SK-N-SH (cell line): ENCODE data around the gene RSKR. TPM values are rescaled to one million over a fixed set of nuclear protein-coding genes. Genes with fewer than 3 reads are reported as not detected.
"Not testable (repeated sequence)": the region's sequence is repeated elsewhere in the genome, so short reads cannot be mapped to it uniquely, and the experiment has no call there.

Source experiments
- CTCF ChIA-PET: fragments of 300-600, 350-600 bp; formaldehyde crosslinking; extraction: SDS; loops from one replicate; lab custom pipeline; 2021; lab: Yijun Ruan, JAX
- POLR2A ChIA-PET: fragments of 350-600 bp; sonication (Branson Sonifier 250); formaldehyde crosslinking; extraction: SDS; loops from one replicate; lab custom pipeline; 2020; ENCODE audit warnings: antibody characterized with exemption, inconsistent platforms; lab: Yijun Ruan, JAX
- DNase-seq: peaks from one replicate; pipeline ENCODE4 v3.0.0; 2012
- H2AFZ ChIP-seq: fragments of 200-600 bp; sonication (generic); 2 replicates; pipeline ENCODE4 v1.8.1; 2016; ENCODE audit warnings: antibody characterized with exemption, mild to moderate bottlenecking, low read depth
- H3F3A ChIP-seq: fragments of 200-600 bp; sonication (generic); replicated peaks from 2 replicates; pipeline ENCODE3; 2016; ENCODE audit warnings: antibody characterized with exemption, mild to moderate bottlenecking; ENCODE audit not compliant: insufficient read depth
- H3K27ac ChIP-seq, 2 experiments: fragments of 200-500 bp in 1 of 2; fragments of 200-600 bp in 1 of 2; sonication (Bioruptor generic) in 1 of 2; sonication (generic), shearing (Covaris generic) in 1 of 2; 2 replicates each; pipeline versions ENCODE4 v1.5.1 to v1.6.1; 2014 to 2016; ENCODE audit warnings: low read depth in 2 of 2, inconsistent platforms in 1 of 2, low read length in 1 of 2, mild to moderate bottlenecking in 1 of 2, mixed read lengths in 1 of 2
- H3K27me3 ChIP-seq: fragments of 200-600 bp; sonication (generic), shearing (Covaris generic); 2 replicates; pipeline ENCODE4 v1.6.1; 2016; ENCODE audit warnings: mixed run types; ENCODE audit not compliant: insufficient read depth
- H3K36me3 ChIP-seq, 2 experiments: fragments of 200-500 bp in 1 of 2; fragments of 200-600 bp in 1 of 2; sonication (Bioruptor generic) in 1 of 2; sonication (generic) in 1 of 2; replicated peaks in 1 of 2; 2 replicates each; pipeline versions ENCODE3 to v1.5.1; 2014 to 2016; ENCODE audit warnings: low read length in 1 of 2, mild to moderate bottlenecking in 1 of 2; ENCODE audit not compliant: insufficient read depth in 2 of 2, control insufficient read depth in 1 of 2
- H3K4me1 ChIP-seq, 2 experiments: fragments of 200-500 bp in 1 of 2; fragments of 200-600 bp in 1 of 2; sonication (Bioruptor generic) in 1 of 2; sonication (generic), shearing (Covaris generic) in 1 of 2; 2 replicates each; pipeline versions ENCODE4 v1.5.1 to v1.6.1; 2014 to 2016; ENCODE audit warnings: low read depth in 1 of 2, low read length in 1 of 2, mixed run types in 1 of 2; ENCODE audit not compliant: insufficient read depth in 2 of 2, control insufficient read depth in 1 of 2
- H3K4me2 ChIP-seq: fragments of 200-600 bp; sonication (generic), shearing (Covaris generic); 2 replicates; pipeline ENCODE4 v1.6.1; 2017; ENCODE audit warnings: mixed run types
- H3K4me3 ChIP-seq, 2 experiments: fragments of 200-500 bp in 1 of 2; fragments of 200-600 bp in 1 of 2; sonication (Bioruptor generic) in 1 of 2; sonication (generic), shearing (Covaris generic) in 1 of 2; 2 replicates each; pipeline versions ENCODE4 v1.5.1 to v1.8.1; 2014 to 2016; ENCODE audit warnings: low read depth in 2 of 2, inconsistent platforms in 1 of 2, low read length in 1 of 2, mild to moderate bottlenecking in 1 of 2, mixed read lengths in 1 of 2, moderate library complexity in 1 of 2
- H3K79me2 ChIP-seq: fragments of 200-600 bp; sonication (generic); 2 replicates; pipeline ENCODE4 v1.8.1; 2017; ENCODE audit warnings: mild to moderate bottlenecking; ENCODE audit not compliant: insufficient read depth
- H3K9ac ChIP-seq: fragments of 200-600 bp; sonication (generic); 2 replicates; pipeline ENCODE4 v1.6.1; 2017; ENCODE audit warnings: mixed run types
- H3K9me2 ChIP-seq: fragments of 200-600 bp; sonication (generic); 2 replicates; pipeline ENCODE4 v1.6.1; 2017; ENCODE audit warnings: mixed run types
- H3K9me3 ChIP-seq: fragments of 200-600 bp; sonication (generic); 2 replicates; pipeline ENCODE4 v1.6.1; 2017; ENCODE audit warnings: mixed run types, mild to moderate bottlenecking, moderate library complexity
- H4K20me1 ChIP-seq: fragments of 200-600 bp; sonication (generic); 2 replicates; pipeline ENCODE4 v1.6.1; 2017; ENCODE audit warnings: mild to moderate bottlenecking, mixed run types; ENCODE audit not compliant: insufficient read depth
- CHD2 ChIP-seq: fragments of 150-350 bp; IDR thresholded peaks from 2 replicates; pipeline ENCODE4 v1.6.1; 2018; ENCODE audit warnings: low read length; ENCODE audit not compliant: partially characterized antibody
- CTCF ChIP-seq: fragments of 200-600 bp; sonication (generic); IDR thresholded peaks from 2 replicates; pipeline ENCODE4 v1.6.1; 2017; ENCODE audit warnings: antibody characterized with exemption, mild to moderate bottlenecking, moderate library complexity
- ELF1 ChIP-seq: IDR thresholded peaks from 2 replicates; pipeline ENCODE4 v1.4.0; 2012
- EP300 ChIP-seq, 2 experiments: IDR thresholded peaks; 2 replicates each; pipeline versions ENCODE4 v1.4.0 to v1.6.1; 2012; ENCODE audit warnings: borderline replicate concordance in 1 of 2, low read depth in 1 of 2, low read length in 1 of 2
- GATA2 ChIP-seq: sonication (generic); formaldehyde crosslinking; IDR thresholded peaks from 2 replicates; pipeline ENCODE4 v1.5.0; 2020; ENCODE audit warnings: mild to moderate bottlenecking, missing genetic modification reagents
- MEF2A ChIP-seq: IDR thresholded peaks from 2 replicates; pipeline ENCODE4 v1.4.0; 2012; ENCODE audit warnings: low read depth, borderline replicate concordance
- MXI1 ChIP-seq: IDR thresholded peaks from 2 replicates; pipeline ENCODE4 v1.6.1; 2012; ENCODE audit warnings: mild to moderate bottlenecking, low read depth, low read length, improper control_type of control experiment
- RAD21 ChIP-seq: IDR thresholded peaks from 2 replicates; pipeline ENCODE4 v1.6.1; 2012; ENCODE audit warnings: mild to moderate bottlenecking, low read length
- TEAD4 ChIP-seq: IDR thresholded peaks from 2 replicates; pipeline ENCODE4 v1.4.0; 2012; ENCODE audit warnings: mild to moderate bottlenecking, borderline replicate concordance; ENCODE audit not compliant: insufficient read depth
- WGBS: methylation state at CpG from one replicate; pipeline ENCODE4 v1.1.6; 2017; ENCODE audit warnings: low lambda C conversion rate; 5-methylcytosine and 5-hydroxymethylcytosine counted together
- polyA plus RNA-seq, 3 experiments: library from polyadenylated mRNA; depleted of rRNA; stranded (reverse); fragments of >200 nt; gene quantifications; 2 replicates each; pipeline ENCODE4 v1.2.3, GENCODE V29; 2012

The RSKR gene
- polyA plus RNA-seq, 1 of the 3 experiments (the other 2 are of a cell fraction) = 7.9 TPM

- ChIA-PET CTCF (interaction anchor here (1.1 to 1.4 kb wide), 3 partner anchors 16 to 36 kb away, joined by 3 to 5 read pairs (median 4); no protein-coding TSS in a partner anchor), POLR2A (interaction anchor here (1.1 kb wide), 1 partner anchor 13 kb away, joined by 3 read pairs; no protein-coding TSS in a partner anchor)
- Histone ChIP-seq H4K20me1 (no peaks in the 10 kb centered on the region), H3K4me1 (peaks cover 0 to 36% of the 10 kb centered on the region in 2 experiments; a peak in 3 of 4 replicates), H3K36me3 (peaks cover 12 to 41% of the 10 kb centered on the region in 2 experiments), H3K27ac (peak within 1 kb of the TSS in 1 of 2 experiments; percentile 77; a peak in 2 of 4 replicates), H3K9me3 (no peaks in the 10 kb centered on the region), H2AFZ (no peak within 1 kb of the TSS), H3K9me2 (no peaks in the 10 kb centered on the region), H3F3A (peaks cover 19% of the 10 kb centered on the region), H3K4me3 (peak within 1 kb of the TSS in 1 of 2 experiments; percentile 24; a peak in 1 of 4 replicates), H3K79me2 (no peaks in the 10 kb centered on the region), H3K9ac (no peak within 1 kb of the TSS), H3K27me3 (no peaks in the 10 kb centered on the region), H3K4me2 (no peak within 1 kb of the TSS)
- TF ChIP-seq MEF2A = no peak
- peak; percentile 64 for TF ChIP-seq MXI1
- DNase-seq = peak; percentile 97
- WGBS = 41% methylated on average over 10 of the region's 26 CpGs
Measured at GRCh38 chr17:28576758-28577465, 37.1 kb downstream of the RSKR start, which contains the start of gene ALDOC. ALDOC (minus strand) TSS chr17:28576895; CDS start chr17:28575532, 1,363 bp downstream.

GRCh38 chr17:28576016-28576415 is 38.0 kb downstream of the RSKR start:
- CTCF ChIA-PET = interaction anchor here (0.7 to 1.7 kb wide), 9 partner anchors 10 to 175 kb away, joined by 3 to 19 read pairs (median 3); no protein-coding TSS in a partner anchor
- H2AFZ ChIP-seq, DNase-seq, H3K9ac ChIP-seq, H3K79me2 ChIP-seq, H3K4me2 ChIP-seq, H3K9me2 ChIP-seq, POLR2A ChIA-PET, H3K27me3 ChIP-seq, H4K20me1 ChIP-seq, H3K9me3 ChIP-seq: not testable (repeated sequence)
- Histone ChIP-seq H3K4me1 (peaks cover 0 to 36% of the 10 kb centered on the region in 2 experiments; a peak in 3 of 4 replicates), H3F3A (peaks cover 19% of the 10 kb centered on the region), H3K27ac (peak overlapping the region in 1 of 2 experiments; percentile 67; a peak in 2 of 4 replicates), H3K36me3 (peaks cover 12 to 38% of the 10 kb centered on the region in 2 experiments), H3K4me3 (peak overlapping the region in 1 of 2 experiments; percentile 6; a peak in 1 of 4 replicates)
- 79% methylated on average over 3 of the region's 3 CpGs for WGBS

- Histone ChIP-seq H3K79me2 (peaks cover 8% of the 10 kb centered on the region), H3K9me2 (no peaks in the 10 kb centered on the region), H2AFZ (no peak overlapping the region), H3F3A (peaks cover 14% of the 10 kb centered on the region), H3K4me3 (no peak overlapping the region; a peak in 1 of 4 replicates), H3K9me3 (no peaks in the 10 kb centered on the region), H3K9ac (no peak overlapping the region), H3K4me2 (no peak overlapping the region), H3K27ac (peak overlapping the region in 1 of 2 experiments; percentile 67; a peak in 2 of 4 replicates), H3K36me3 (peaks cover 12 to 31% of the 10 kb centered on the region in 2 experiments), H3K27me3 (no peaks in the 10 kb centered on the region), H3K4me1 (peaks cover 0 to 36% of the 10 kb centered on the region in 2 experiments; a peak in 3 of 4 replicates), H4K20me1 (no peaks in the 10 kb centered on the region)
- DNase-seq = peak; percentile 76
- CTCF ChIA-PET = interaction anchor here (0.7 to 1.7 kb wide), 11 partner anchors 9 to 175 kb away, joined by 3 to 19 read pairs (median 3); no protein-coding TSS in a partner anchor
- 82% methylated on average over 10 of the region's 14 CpGs for whole genome bisulfite sequencing
- POLR2A ChIA-PET = interaction anchor here (1.6 kb wide), 1 partner anchor 170 kb away, joined by 3 read pairs; no protein-coding TSS in a partner anchor
- TF ChIP-seq EP300 (IDR thresholded peaks at IDR 0.05; ENCODE audit: borderline replicate concordance in 1 of 2, low read depth in 1 of 2, low read length in 1 of 2) (peak in 1 of 2 experiments; percentile 54; a peak in 2 of 4 replicates), TEAD4 (no peak), MXI1 (peak; percentile 88), CHD2 (peak; percentile 27), RAD21 (peak; percentile 48), ELF1 (no peak), CTCF (no peak), GATA2 (CRISPR knock-in tag) (peak; percentile 64)
Measured at GRCh38 chr17:28575126-28575795, 38.7 kb downstream of the RSKR start.
